Measurements from ENCODE around the gene TSSK2.

The TSSK2 gene

DNA sequence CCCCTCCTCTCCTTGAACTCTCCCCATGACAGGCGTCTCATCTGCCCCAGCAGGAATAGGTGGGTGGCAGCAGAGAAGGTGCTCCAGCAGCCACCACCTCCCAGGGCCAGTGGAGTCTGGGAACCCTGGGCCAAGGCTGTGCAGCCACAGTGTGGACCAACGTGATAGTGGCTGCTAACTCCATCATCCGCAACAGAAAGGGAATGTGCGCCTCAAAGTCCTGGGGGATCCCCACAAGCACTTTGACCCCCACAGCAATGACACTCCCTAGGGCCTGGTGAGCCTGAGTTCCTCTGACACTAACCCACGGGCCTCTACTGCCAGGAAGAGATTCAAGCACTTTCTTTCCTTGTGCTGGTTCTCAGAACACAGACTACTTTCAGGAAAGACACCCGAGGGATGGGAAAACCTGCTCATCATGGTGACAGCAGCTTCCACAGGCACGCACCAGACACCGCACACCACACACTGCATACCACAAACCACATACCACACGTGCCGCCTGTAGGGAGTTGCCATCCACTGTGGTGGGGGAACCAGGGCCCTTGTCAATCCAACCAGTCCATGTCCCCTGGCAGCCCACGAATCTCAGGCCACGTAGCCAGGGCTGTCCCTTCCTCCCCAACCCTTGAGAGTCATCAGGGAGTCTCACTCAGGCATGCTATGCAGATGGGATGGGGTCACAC, 50.8 kb downstream of the TSSK2 start:
- no peak for DNase-seq (ENCODE audit: low read depth in 2 of 2)

Data from stimulated activated CD8-positive, alpha-beta memory T cell treated with anti-CD3 and anti-CD28 coated beads, Interleukin-15, amount 100 ng/mL, for 4 hours (primary cell).